Measurements from ENCODE around the gene ANKS1B. TPM values are rescaled to one million over a fixed set of nuclear protein-coding genes. Genes with fewer than 3 reads are reported as not detected.

ANKS1B gene
- total and polyA plus RNA-seq, 2 of the 4 experiments (the other 2 are of a cell fraction), result 0.17 to 0.18 TPM

DNA sequence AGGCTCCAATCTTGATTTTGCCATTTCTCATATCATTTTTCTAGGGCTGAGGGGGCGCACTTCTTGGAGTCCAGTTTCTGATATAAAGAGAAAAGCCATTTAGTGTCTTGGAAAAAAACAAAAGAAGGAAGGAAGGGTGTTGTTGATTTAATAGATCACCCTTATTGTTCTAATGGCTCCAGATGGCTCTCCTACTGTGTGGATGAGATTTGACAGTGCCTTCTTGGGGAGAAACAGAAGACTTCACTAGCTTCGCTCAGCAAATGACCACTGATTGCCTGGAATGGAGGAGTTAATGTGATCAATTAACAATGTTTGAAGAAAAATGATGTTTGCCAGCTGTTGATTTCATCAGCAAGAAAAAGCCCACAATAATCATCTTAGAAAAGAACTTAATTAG lies 1123.5 kb downstream of the ANKS1B start:
- Histone ChIP-seq H3K18ac (ENCODE audit: low read depth, low read length) (no peak overlapping the region), H4K20me1 (ENCODE audit: insufficient read depth, low read length) (no peaks in the 10 kb centered on the region), H2AK9ac (replicated peaks; ENCODE audit: low read depth, low read length, poor library complexity) (no peak overlapping the region), H2BK20ac (ENCODE audit: low read depth, low read length) (no peak overlapping the region), H3K9me3 (ENCODE audit: control insufficient read depth, insufficient read depth, low read length) (no peaks in the 10 kb centered on the region), H2BK120ac (ENCODE audit: low read depth, low read length) (no peak overlapping the region), H3K27ac (ENCODE audit: insufficient read depth, low read length) (no peak overlapping the region), H4K91ac (ENCODE audit: insufficient read depth, low read depth, low read length) (no peak overlapping the region), H3K4me3 (ENCODE audit: insufficient read depth, low read depth, low read length) (no peak overlapping the region), H2BK5ac (ENCODE audit: low read depth, low read length, poor library complexity, severe bottlenecking) (no peak overlapping the region), H3K36me3 (ENCODE audit: control insufficient read depth, insufficient read depth, low read length) (no peaks in the 10 kb centered on the region), H3K9me1 (ENCODE audit: insufficient read depth, low read length) (no peaks in the 10 kb centered on the region), H2AK5ac (ENCODE audit: low read depth, low read length) (no peak overlapping the region), H3K9ac (ENCODE audit: low read depth, low read length) (no peak overlapping the region), H4K5ac (ENCODE audit: low read depth, low read length) (no peak overlapping the region), H3K27me3 (ENCODE audit: control insufficient read depth, insufficient read depth, low read length) (no peaks in the 10 kb centered on the region), H3K4me1 (ENCODE audit: control insufficient read depth, insufficient read depth, low read length) (no peaks in the 10 kb centered on the region), H3K23ac (ENCODE audit: low read depth, low read length) (no peak overlapping the region), H3K79me1 (ENCODE audit: low read depth in 1 of 2, low read length in 2 of 2) (no peaks in the 10 kb centered on the region), H2AFZ (replicated peaks; ENCODE audit: low read length, poor library complexity) (no peak overlapping the region), H3K4me2 (ENCODE audit: low read depth, low read length) (no peak overlapping the region), H2BK15ac (ENCODE audit: low read depth, low read length) (no peak overlapping the region), H4K8ac (ENCODE audit: low read depth in 2 of 2, low read length in 2 of 2) (no peak overlapping the region), H3K56ac (ENCODE audit: extremely low read depth, insufficient read depth, low read length) (no peak overlapping the region), H3K4ac (ENCODE audit: low read depth, low read length) (no peak overlapping the region), H3K14ac (replicated peaks; ENCODE audit: low read depth, low read length) (no peak overlapping the region)
- no peak for TF ChIP-seq CEBPB (IDR thresholded peaks at IDR 0.05; ENCODE audit: low read depth, low read length)
- no peak for TF ChIP-seq MAFK (IDR thresholded peaks at IDR 0.05; ENCODE audit: low read depth, low read length)
- TF ChIP-seq SMC3 (IDR thresholded peaks at IDR 0.05; ENCODE audit: low read depth, low read length), result no peak
- no peak for TF ChIP-seq NFE2L2 (IDR thresholded peaks at IDR 0.05; ENCODE audit: low read depth, low read length)
- no peak for TF ChIP-seq POLR2A (IDR thresholded peaks at IDR 0.05; ENCODE audit: low read depth, low read length)
- TF ChIP-seq BHLHE40 (IDR thresholded peaks at IDR 0.05; ENCODE audit: low read depth, low read length), result no peak
- no peak for TF ChIP-seq MXI1 (IDR thresholded peaks at IDR 0.05; ENCODE audit: borderline replicate concordance, low read depth, low read length)
- no peak for TF ChIP-seq MAZ (IDR thresholded peaks at IDR 0.05; ENCODE audit: borderline replicate concordance, low read depth, low read length)
- TF ChIP-seq FOS (IDR thresholded peaks at IDR 0.05; ENCODE audit: low read depth, low read length), result no peak
- TF ChIP-seq RAD21 (IDR thresholded peaks at IDR 0.05; ENCODE audit: low read length), result no peak
- TF ChIP-seq RFX5 (IDR thresholded peaks at IDR 0.05; ENCODE audit: low read depth, low read length), result no peak
- TF ChIP-seq RCOR1 (IDR thresholded peaks at IDR 0.05; ENCODE audit: insufficient replicate concordance, low read length), result no peak
- TF ChIP-seq, protein P1, sequence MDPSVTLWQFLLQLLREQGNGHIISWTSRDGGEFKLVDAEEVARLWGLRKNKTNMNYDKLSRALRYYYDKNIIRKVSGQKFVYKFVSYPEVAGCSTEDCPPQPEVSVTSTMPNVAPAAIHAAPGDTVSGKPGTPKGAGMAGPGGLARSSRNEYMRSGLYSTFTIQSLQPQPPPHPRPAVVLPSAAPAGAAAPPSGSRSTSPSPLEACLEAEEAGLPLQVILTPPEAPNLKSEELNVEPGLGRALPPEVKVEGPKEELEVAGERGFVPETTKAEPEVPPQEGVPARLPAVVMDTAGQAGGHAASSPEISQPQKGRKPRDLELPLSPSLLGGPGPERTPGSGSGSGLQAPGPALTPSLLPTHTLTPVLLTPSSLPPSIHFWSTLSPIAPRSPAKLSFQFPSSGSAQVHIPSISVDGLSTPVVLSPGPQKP (IDR thresholded peaks at IDR 0.05; ENCODE audit: borderline replicate concordance, low read depth, low read length), result no peak
- ATAC-seq (ENCODE audit: low read depth) (no peak), DNase-seq (no peak)
- POLR2A ChIA-PET (ENCODE audit: unreplicated experiment), result no interaction called here
- dilution Hi-C loops (cut with HindIII; ENCODE audit: low sequenced_read_pairs, unreplicated experiment), result no loop called here
- BruUV-seq (replicated peaks), result no TSS peak
- CTCF ChIA-PET, result interaction anchor here (1.0 kb wide), 2 partner anchors 20 to 21 kb away, joined by 3 read pairs; no protein-coding TSS in a partner anchor
- intact Hi-C loops (cut with micrococcal nuclease), result no loop called here
- WGBS, 2 experiments (ENCODE audit: extremely low coverage in 2 of 2, insufficient read length in 1 of 2), result no CpG with 5 or more reads among the region's 2 CpGs
- in situ Hi-C loops (cut with MboI; ENCODE audit: low sequenced_read_pairs), result no loop called here

Data from IMR-90 (cell line).